ENCODE data around the gene CLCN7.
"Not testable (repeated sequence)": the region's sequence is repeated elsewhere in the genome, so short reads cannot be mapped to it uniquely, and the experiment has no call there.

The CLCN7 gene

GRCh38 chr16:1443980-1444729 is 30.7 kb downstream of the CLCN7 start, which contains the start of gene CCDC154:
CCDC154 (minus strand) TSS chr16:1444556; CDS start chr16:1444322, 234 bp downstream.
- no peak for DNase-seq

GRCh38 chr16:1443403-1443973 is 31.3 kb downstream of the CLCN7 start:
- DNase-seq = no peak

- DNase-seq = no peak
Measured at GRCh38 chr16:1442697-1443096, 32.1 kb downstream of the CLCN7 start.

GRCh38 chr16:1441391-1441829 is 33.4 kb downstream of the CLCN7 start:
- no peak for DNase-seq

- DNase-seq = not testable (repeated sequence)
Measured at GRCh38 chr16:1439699-1440074, 35.1 kb downstream of the CLCN7 start.

GRCh38 chr16:1439058-1439698 is 35.6 kb downstream of the CLCN7 start:
- DNase-seq = no peak

- no peak for DNase-seq
Measured at GRCh38 chr16:1438229-1439057, 36.4 kb downstream of the CLCN7 start.

GRCh38 chr16:1437606-1438005 is 37.2 kb downstream of the CLCN7 start:
- DNase-seq = no peak

GRCh38 chr16:1436731-1437355 is 38.0 kb downstream of the CLCN7 start:
- no peak for DNase-seq

GRCh38 chr16:1435921-1436697 is 38.7 kb downstream of the CLCN7 start:
- no peak for DNase-seq

- no peak for DNase-seq
Measured at GRCh38 chr16:1434644-1435592, 39.9 kb downstream of the CLCN7 start.

- DNase-seq = no peak
Measured at GRCh38 chr16:1433756-1434155, 41.1 kb downstream of the CLCN7 start.

GRCh38 chr16:1433263-1433560 is 41.6 kb downstream of the CLCN7 start:
- no peak for DNase-seq

GRCh38 chr16:1432388-1433262 is 42.2 kb downstream of the CLCN7 start:
- DNase-seq = no peak

- no peak for DNase-seq
Measured at GRCh38 chr16:1431497-1432270, 43.1 kb downstream of the CLCN7 start.

GRCh38 chr16:1430759-1431496 is 43.9 kb downstream of the CLCN7 start, which contains the start of gene PERCC1:
PERCC1 (plus strand) TSS chr16:1431078; CDS start chr16:1432594, 1,516 bp downstream.
- no peak for DNase-seq

GRCh38 chr16:1430214-1430758 is 44.5 kb downstream of the CLCN7 start:
- no peak for DNase-seq

GRCh38 chr16:1429631-1430030 is 45.2 kb downstream of the CLCN7 start:
- no peak for DNase-seq

Measured in hematopoietic multipotent progenitor cell treated with erythropoietin and hydrocortisone succinate and interleukin-3 and kit ligand, for 6 days (in vitro differentiated cells).